NCI-H2196 treated with DMSO at 0.1 percent for 48 hours (cell line): Measurements from ENCODE around the gene DLAT.
"Not testable (repeated sequence)": the region's sequence is repeated elsewhere in the genome, so short reads cannot be mapped to it uniquely, and the experiment has no call there.

Source experiments
- DNase-seq: peaks from one replicate; lab custom pipeline; 2025; ENCODE audit not compliant: unreplicated experiment; lab: John Stamatoyannopoulos, UW

Gene DLAT

GRCh38 chr11:112004389-112004788 is 20.8 kb upstream of the DLAT start:
- DNase-seq: no peak

DNA sequence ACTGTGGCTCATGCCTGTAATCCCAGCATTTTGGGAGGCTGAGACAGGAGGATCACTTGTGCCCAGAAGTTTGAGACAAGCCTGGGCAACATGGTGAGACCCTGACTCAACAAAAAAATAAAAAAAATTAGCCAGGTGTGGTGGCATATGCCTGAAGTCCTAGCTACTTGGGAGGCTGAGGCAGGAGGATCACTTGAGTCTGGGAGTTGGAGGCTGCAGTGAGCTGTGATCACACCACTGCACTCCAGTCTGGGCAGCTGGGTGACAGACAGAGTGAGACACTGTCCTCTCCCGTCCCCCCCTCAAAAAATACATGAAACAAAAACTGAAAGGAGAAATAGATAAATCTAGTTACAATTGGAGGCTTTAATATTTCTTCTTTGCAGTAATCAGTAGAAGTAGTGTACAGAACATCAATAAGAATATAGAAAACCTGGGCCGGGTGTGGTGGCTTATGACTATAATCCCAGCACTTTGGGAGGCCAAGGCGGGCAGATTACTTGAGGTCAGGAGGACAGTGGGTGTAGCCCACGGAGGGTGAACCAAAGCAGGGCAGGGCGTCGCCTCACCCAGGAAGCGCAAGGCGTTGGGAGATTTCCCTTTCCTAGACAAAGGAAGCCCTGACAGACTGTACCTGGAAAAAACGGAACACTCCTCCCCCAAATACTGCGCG is 19.6 kb upstream of the DLAT start:
- no peak for DNase-seq

DNA sequence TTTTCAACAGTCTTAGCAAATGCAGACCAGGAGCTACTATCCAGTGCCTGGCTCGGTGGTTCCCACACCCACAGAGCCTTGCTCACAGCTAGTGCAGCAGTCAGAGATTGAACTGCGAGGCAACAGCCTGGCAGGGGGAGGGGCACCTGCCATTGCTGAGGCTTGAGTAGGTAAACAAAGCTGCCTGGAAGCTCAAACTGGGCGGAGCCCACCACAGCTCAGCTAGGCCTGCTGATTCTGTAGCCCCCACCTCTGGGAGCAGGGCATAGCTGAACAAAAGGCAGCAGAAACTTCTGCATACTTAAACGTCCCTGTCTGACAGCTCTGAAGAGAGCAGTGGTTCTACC is 19.1 kb upstream of the DLAT start:
- not testable (repeated sequence) for DNase-seq

DNA sequence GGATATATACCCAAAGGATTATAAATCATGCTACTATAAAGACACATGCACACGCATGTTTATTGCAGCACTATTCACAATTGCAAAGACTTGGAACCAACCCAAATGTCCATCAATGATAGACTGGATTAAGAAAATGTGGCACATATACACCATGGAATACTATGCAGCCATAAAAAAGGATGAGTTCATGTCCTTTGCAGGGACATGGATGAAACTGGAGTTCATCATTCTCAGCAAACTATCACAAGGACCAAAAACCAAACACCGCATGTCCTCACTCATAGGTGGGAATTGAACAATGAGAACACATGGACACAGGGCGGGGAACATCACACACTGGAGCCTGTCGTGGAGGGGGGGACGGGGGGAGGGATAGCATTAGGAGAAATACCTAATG is 13.8 kb upstream of the DLAT start:
- DNase-seq: not testable (repeated sequence)

DNA sequence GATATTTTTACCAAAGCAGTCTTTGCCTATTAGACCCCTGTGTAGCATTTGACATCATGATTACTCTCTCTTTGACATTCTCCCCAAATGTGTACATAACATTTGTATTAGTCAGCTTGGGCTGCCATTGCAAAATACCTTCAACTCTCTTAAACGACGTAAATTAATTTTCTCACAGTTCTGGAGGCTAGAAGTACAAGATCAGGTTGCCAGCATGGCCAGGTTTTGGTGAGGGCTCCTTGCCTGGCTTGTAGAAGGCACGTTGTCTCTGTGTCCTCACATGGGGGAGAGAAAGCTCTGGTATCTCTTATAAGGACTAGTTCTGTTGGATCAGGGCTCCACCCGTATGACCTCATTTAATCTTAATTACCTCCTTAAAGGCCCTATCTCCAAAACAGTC is 12.3 kb upstream of the DLAT start:
- no peak for DNase-seq

GRCh38 chr11:112013497-112014164 is 11.6 kb upstream of the DLAT start:
- no peak for DNase-seq

GRCh38 chr11:112016088-112016764 is 9.0 kb upstream of the DLAT start:
- DNase-seq: no peak

- no peak for DNase-seq
Measured at GRCh38 chr11:112016765-112017376, 8.3 kb upstream of the DLAT start.

DNA sequence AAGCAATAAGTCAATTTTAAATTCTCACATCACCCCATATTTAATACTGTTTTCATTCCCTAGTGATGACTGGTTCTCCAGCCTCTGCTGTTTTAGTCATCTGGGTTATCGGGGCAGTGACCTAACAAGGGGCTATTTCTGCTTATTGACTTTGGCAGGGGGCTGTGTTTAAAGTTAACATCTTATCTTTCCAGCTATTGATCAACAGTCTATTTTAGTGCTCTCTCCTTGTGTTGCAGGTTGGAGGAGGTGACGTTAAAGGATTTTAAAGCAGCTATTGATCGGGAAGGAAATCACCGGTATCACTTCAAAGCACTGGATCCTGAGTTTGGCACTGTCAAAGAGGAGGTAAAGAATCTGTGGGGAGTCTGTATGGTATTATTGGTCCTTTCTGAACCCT is 7.7 kb upstream of the DLAT start:
- no peak for DNase-seq

DNA sequence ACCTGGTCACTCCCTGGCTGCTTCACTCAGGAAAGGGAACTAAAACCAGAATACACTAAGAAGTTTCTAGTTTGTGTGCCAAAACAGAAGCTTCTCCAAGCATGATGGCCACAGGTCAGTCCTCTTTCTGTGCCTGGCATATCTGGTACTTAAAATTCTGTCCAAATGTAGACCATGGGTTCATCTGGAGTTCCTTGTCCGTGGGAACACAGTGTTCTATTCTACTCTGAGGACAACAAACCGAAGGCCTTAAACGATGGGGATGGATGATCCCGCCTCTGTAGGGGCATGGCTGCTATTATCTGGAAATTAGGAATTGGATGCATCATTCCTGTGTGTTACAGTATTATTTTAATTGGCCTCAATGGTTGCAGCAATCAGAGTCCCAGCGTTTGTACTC is 6.1 kb upstream of the DLAT start:
- DNase-seq: no peak

- DNase-seq: no peak
Measured at GRCh38 chr11:112023104-112023503, 2.1 kb upstream of the DLAT start.

DNA sequence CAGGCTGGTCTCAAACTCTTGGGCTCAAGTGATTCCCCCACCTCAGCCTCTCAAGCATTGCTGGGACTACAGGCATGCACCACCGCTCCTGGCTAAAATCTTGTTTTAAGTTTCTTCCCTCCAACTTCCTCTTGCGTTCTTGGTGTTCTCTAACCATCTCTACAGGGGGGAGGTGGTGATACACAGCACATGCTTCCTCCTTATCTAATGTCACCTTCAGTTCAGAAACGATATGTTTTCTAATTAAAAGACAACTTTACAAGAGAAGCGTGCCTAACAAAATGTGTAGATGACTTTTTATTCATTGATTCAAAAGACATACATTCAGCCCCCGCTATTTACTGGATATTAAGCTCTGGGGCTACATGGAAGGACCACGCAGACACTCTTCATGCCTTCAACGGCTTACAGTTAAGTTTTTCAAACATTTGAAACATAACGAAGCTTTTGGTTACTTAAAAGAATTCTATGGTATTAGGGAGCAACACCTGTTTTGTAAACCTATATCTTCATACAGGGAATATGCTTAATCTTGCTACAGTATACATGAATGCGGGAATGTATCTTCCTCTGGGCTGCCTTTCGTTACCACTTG is 933 bp upstream of the DLAT start:
- DNase-seq: no peak

DNA sequence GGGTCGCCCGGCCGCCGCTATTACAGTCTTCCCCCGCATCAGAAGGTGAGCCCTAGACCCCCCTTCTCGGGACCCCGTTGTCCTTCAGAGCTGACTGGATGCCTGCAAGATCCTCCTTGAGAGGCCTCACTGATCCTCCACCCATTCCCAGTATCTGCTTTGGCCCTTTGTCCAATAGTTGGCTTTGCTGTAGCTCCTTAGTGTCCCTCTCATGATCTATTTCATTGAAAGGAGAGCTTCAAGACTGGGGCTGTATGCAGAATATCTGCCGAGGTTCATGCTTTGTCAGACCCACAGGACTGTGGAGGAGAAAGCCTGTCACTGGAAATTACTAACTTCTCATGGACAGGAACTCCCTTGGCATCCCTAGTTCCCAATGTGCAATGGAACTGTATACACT is 499 bp downstream of the DLAT start:
- DNase-seq: no peak

- DNase-seq: not testable (repeated sequence)
Measured at GRCh38 chr11:112026784-112027410, 1.7 kb downstream of the DLAT start.

DNA sequence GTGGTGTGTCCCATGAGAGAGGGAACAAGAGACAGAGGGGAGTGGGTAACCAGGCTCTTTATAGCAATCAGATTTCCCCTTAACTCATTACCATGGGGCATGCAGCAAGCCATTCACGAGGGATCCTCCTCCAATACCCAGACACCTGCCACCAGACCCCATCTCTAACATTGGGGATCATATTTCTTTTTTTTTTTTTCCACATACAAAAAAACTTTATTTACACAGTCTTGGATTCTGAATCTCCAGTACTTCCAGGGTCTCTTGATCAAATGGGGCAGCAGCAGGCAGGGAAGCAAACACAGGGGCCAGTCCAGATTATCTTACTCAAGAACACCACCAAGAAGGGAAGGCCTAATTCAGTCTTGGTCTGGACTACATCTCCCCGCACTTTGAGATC is 4.3 kb downstream of the DLAT start:
- no peak for DNase-seq

- DNase-seq: no peak
Measured at GRCh38 chr11:112033902-112034301, 8.7 kb downstream of the DLAT start.

DNA sequence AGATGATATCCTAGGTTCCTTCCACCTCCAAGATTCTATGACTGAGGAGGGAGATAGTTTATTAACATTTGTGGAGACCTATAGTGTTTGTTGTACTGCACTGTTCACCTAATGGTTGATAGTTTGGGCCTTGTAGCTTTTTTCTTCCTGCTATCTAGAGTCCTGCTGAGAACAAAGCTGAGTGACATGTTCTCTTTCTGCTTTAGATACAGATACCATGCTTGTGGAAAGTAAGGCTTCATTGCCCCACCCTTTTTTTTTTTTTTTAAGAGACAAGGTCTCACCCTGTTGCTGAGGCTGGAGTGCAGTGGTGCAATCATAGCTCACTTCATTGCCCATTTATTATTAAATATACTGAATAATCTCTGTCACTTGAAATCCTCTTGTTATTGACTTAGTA is 12.3 kb downstream of the DLAT start:
- DNase-seq: no peak

DNA sequence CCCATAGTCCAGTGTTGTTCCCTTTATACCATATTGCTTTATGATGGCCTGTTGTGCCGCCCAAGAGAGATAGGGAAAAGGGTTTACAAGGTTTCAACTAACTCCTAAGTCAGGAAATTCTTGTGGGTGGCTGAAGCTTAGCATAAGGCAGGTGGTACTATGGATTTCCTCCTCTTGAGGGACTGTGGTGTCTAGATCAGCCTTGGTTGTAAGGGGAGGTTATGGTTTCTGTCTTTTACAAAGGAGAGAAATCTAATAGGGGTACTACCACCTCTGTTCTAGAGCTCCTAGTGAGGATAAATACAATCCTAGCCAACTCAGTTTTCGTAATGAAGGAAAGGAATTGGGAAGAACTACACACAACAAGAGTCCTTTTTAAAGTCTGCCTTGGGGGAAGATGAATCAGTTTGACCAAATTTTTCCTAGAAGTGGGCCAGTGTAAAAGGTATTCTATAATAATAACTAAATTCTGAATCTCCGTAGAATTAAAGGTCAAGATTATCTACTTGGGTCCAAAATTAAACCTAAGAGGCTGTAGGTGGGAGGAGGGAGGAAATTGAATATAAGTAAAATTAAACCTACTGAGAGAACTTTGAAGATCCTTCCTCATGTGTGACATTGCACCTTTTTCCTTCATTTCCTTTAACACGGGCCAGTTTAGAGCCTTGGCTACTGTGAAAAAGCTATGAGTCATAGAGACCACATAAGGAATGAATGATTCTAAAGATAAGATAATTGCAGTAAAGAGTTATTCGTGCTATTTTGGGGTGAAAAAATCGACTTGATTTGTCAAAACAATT is 17.2 kb downstream of the DLAT start:
- DNase-seq: no peak

- no peak for DNase-seq
Measured at GRCh38 chr11:112042961-112043304, 17.7 kb downstream of the DLAT start.

DNA sequence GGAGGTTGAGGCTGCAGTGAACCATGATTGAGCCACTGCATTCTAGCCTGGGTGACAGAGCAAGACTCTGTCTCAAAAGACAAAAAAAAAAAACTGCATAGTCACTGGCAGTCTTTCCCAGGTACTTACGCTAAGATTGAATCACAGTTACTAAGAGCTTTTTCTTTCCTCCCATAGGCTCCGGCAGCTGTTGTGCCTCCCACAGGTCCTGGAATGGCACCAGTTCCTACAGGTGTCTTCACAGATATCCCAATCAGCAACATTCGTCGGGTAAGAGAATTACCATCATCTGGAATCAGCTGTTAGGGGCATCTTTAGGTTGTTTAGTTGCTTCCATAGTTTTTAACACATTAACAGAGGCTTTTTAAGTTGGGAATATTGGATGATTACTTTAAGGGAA is 19.8 kb downstream of the DLAT start:
- DNase-seq: no peak

DNA sequence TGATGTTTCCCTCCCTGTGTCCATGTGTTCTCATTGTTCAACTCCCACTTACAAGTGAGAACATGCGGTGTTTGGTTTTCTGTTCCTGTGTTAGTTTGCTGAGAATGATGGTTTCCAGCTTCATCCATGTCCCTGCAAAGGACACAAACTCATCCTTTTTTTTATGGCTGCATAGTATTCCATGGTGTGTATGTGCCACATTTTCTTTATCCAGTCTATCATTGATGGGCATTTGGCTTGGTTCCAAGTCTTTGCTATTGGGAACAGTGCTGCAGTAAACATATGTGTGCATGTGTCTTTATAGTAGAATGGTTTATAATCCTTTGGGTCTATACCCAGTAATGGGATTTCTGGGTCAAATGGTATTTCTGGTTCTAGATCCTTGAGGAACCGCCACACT is 21.4 kb downstream of the DLAT start:
- not testable (repeated sequence) for DNase-seq
